Left lung (tissue), 10 donors: ENCODE data around the gene BRS3. TPM values are rescaled to one million over a fixed set of nuclear protein-coding genes. Genes with fewer than 3 reads are reported as not detected.

Source experiments
- ATAC-seq: fragments of 200-7000 bp; cut with Tn5 transposase; one replicate; pipeline ENCODE4 v1.9.1; 2020; ENCODE audit warnings: moderate library complexity
- DNase-seq, 4 donors: peaks; one replicate each; pipeline ENCODE4 v3.0.0-alpha.2; 2013 to 2020
- H3K27ac ChIP-seq, 2 donors: fragments of 200-600 bp; sonication (generic) in 1 of 2; one replicate each; pipeline versions ENCODE4 v1.5.0 to v1.8.0; 2020 to 2021
- H3K27me3 ChIP-seq, 2 donors: fragments of 200-600 bp; sonication (generic) in 1 of 2; one replicate each; pipeline versions ENCODE4 v1.5.0 to v1.8.0; 2020 to 2021
- H3K36me3 ChIP-seq, 2 donors: fragments of 200-600 bp; sonication (generic) in 1 of 2; one replicate each; pipeline versions ENCODE4 v1.5.0 to v1.8.0; 2020 to 2021
- H3K4me1 ChIP-seq, 2 donors: fragments of 200-600 bp; one replicate each; pipeline ENCODE4 v1.8.0; 2021
- H3K4me3 ChIP-seq, 2 donors: fragments of 200-600 bp; sonication (generic) in 1 of 2; one replicate each; pipeline versions ENCODE4 v1.5.0 to v1.8.0; 2020 to 2021; ENCODE audit warnings: mild to moderate bottlenecking in 1 of 2
- H3K9me3 ChIP-seq, 2 donors: fragments of 200-600 bp; sonication (generic) in 1 of 2; one replicate each; pipeline versions ENCODE4 v1.5.0 to v1.8.0; 2020 to 2021
- intact Hi-C, 2 donors: fragments of 100-400 bp; cut with DNase I; formaldehyde crosslinking; loops; one replicate each; pipeline versions ENCODE4 v1.11.2 to v1.14.2; 2022
- polyA plus RNA-seq, 6 donors: library from polyadenylated mRNA; unstranded; fragments of 120-200 nt; gene quantifications; one replicate each; pipeline ENCODE4 v1.2.1, GENCODE V29; 2013; ENCODE audit not compliant: insufficient read length in 6 of 6
- total RNA-seq, 2 donors: library from RNA; stranded (reverse); fragmentation: NEBNext Ultra II Directional; extraction: Animal tissue kit (Norgen Biotek cat#: 25700); gene quantifications; one replicate each; pipeline ENCODE4 v1.2.1, GENCODE V29; 2021
- TF ChIP-seq, protein P1 (sequence below), 2 donors: fragments of 200-600 bp; sonication (generic) in 1 of 2; IDR thresholded peaks; one replicate each; pipeline versions ENCODE4 v1.5.0 to v1.8.0; 2021; ENCODE audit warnings: antibody characterized with exemption in 2 of 2
- donor health status: DM: no; HTN: yes; CAD: no.
- donor health status: DM: no; HTN: no; CAD: no.

The BRS3 gene
- total and polyA plus RNA-seq, 8 donors, result 0.08 TPM; not detected in 7

GRCh38 chrX:136475236-136475635 is 12.5 kb upstream of the BRS3 start:
- TF ChIP-seq, protein P1, sequence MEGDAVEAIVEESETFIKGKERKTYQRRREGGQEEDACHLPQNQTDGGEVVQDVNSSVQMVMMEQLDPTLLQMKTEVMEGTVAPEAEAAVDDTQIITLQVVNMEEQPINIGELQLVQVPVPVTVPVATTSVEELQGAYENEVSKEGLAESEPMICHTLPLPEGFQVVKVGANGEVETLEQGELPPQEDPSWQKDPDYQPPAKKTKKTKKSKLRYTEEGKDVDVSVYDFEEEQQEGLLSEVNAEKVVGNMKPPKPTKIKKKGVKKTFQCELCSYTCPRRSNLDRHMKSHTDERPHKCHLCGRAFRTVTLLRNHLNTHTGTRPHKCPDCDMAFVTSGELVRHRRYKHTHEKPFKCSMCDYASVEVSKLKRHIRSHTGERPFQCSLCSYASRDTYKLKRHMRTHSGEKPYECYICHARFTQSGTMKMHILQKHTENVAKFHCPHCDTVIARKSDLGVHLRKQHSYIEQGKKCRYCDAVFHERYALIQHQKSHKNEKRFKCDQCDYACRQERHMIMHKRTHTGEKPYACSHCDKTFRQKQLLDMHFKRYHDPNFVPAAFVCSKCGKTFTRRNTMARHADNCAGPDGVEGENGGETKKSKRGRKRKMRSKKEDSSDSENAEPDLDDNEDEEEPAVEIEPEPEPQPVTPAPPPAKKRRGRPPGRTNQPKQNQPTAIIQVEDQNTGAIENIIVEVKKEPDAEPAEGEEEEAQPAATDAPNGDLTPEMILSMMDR (IDR thresholded peaks at IDR 0.05), result no peak
- DNase-seq (no peak), ATAC-seq (no peak)
- H3K27me3 ChIP-seq, result no peaks in the 10 kb centered on the region
- H3K36me3 ChIP-seq, result no peaks in the 10 kb centered on the region
- H3K9me3 ChIP-seq, result no peaks in the 10 kb centered on the region
- no peaks in the 10 kb centered on the region for H3K4me1 ChIP-seq
- intact Hi-C loops, result no loop called here
- no peak overlapping the region for H3K27ac ChIP-seq
- H3K4me3 ChIP-seq, result no peak overlapping the region

DNA sequence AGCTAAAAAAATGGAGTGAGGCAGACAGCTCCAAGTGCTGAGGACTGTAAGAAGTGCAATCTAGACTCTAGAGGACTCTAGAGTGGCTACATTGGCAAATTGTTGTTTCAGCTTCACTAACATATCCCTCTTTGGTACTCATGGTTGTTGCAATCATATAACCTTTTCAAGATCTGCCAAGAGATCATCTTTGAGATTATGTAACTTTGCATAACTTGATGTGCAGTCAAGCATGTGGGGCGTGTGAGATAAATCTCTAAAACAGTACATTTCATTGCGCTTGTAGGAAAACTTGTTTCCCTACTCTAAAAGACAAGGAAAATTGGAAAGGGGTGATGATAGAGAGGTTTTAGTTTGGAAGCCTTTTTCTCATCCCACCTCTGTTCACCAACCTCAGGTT is 11.2 kb upstream of the BRS3 start:
- intact Hi-C loops, result no loop called here
- H3K36me3 ChIP-seq, result no peaks in the 10 kb centered on the region
- H3K9me3 ChIP-seq, result no peaks in the 10 kb centered on the region
- ATAC-seq (no peak), DNase-seq (no peak)
- TF ChIP-seq, protein P1 (IDR thresholded peaks at IDR 0.05), result no peak
- H3K27me3 ChIP-seq, result no peaks in the 10 kb centered on the region
- H3K27ac ChIP-seq, result no peak overlapping the region
- H3K4me3 ChIP-seq, result no peak overlapping the region
- H3K4me1 ChIP-seq, result no peaks in the 10 kb centered on the region

DNA sequence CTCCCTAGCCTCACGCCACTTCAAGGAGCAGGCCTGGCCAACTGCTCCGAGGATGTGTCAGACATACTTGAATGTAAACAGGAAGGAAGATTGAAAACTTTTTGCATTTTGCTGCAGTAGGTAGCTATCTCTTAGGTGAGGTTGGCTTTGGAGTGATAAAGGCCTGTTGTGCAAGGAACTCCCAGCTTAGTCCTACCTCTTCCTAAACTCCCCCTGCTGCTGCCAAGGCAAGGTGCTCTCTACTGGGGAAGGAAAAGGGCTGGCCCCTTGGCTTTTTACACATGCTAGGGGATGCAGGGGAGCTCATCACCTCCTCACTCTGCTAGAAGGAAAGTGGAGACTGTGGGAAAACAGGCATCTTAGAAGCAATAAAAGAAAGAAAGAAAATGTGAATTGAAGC is 10.7 kb upstream of the BRS3 start:
- Histone ChIP-seq H3K27me3 (no peaks in the 10 kb centered on the region), H3K4me1 (no peaks in the 10 kb centered on the region), H3K4me3 (no peak overlapping the region), H3K9me3 (no peaks in the 10 kb centered on the region), H3K36me3 (no peaks in the 10 kb centered on the region), H3K27ac (no peak overlapping the region)
- no peak for ATAC-seq
- DNase-seq, result no peak
- intact Hi-C loops, result no loop called here
- TF ChIP-seq, protein P1 (IDR thresholded peaks at IDR 0.05), result no peak

DNA sequence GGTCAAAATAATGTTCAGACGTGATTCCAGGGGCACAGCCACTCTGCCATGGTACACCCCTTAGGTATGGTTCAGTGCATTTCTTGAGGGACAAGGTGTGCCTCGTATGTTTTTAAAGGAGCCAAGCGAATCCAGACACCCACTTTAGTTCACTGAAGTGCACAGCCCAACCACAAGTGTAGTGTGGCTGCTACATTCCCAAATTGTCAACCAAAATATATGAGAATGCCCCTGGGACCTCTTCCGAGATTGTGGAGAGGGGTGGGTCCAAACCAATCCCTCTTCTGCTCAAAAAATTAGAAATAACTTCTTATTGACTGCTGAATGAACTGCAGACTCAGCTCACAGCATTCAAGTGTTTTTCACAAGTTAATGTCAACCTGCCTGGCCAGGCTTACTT is 7.4 kb upstream of the BRS3 start:
- Histone ChIP-seq H3K27ac (no peak overlapping the region), H3K36me3 (no peaks in the 10 kb centered on the region), H3K27me3 (no peaks in the 10 kb centered on the region), H3K4me3 (no peak overlapping the region), H3K4me1 (no peaks in the 10 kb centered on the region), H3K9me3 (no peaks in the 10 kb centered on the region)
- intact Hi-C loops, result no loop called here
- ATAC-seq (no peak), DNase-seq (no peak)
- TF ChIP-seq, protein P1 (IDR thresholded peaks at IDR 0.05), result no peak

DNA sequence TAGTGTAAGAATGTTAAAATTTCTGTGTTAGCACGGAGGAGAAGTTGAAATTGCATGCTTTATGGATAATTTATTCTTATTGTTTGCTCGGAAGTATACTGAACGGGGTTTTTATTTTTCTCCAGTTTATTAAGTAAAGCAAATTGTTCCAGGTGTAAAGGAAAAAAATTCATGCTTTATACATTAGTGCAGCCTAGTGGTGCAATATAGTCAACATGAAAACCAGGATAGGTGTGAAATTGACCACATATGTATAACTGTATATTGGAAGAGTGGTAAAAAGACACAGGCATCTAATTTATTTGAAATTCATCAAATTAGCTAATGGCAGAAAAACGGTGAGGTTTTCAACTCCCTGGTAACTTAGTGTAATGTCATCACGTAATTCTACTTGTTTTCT is 959 bp downstream of the BRS3 start:
- TF ChIP-seq, protein P1 (IDR thresholded peaks at IDR 0.05), result no peak
- intact Hi-C loops, result no loop called here

More for the DNA sequence above, 959 bp downstream of the BRS3 start:
- DNase-seq (no peak), ATAC-seq (no peak)
- H3K27me3 ChIP-seq, result peaks cover 12 to 21% of the 10 kb centered on the region in 2 donors
- H3K4me1 ChIP-seq, result no peaks in the 10 kb centered on the region
- no peaks in the 10 kb centered on the region for H3K9me3 ChIP-seq
- H3K27ac ChIP-seq, result no peak overlapping the region
- no peaks in the 10 kb centered on the region for H3K36me3 ChIP-seq
- no peak overlapping the region for H3K4me3 ChIP-seq
